Panc1 (cell line): Measurements from ENCODE around the gene CCDC148. TPM values are rescaled to one million over a fixed set of nuclear protein-coding genes. Genes with fewer than 3 reads are reported as not detected.

ENCODE experiments used
- ATAC-seq: fragments of 200-7000 bp; cut with Tn5 transposase; 2 replicates; pipeline ENCODE4 v1.9.1; 2020; ENCODE audit warnings: mild to moderate bottlenecking, moderate library complexity
- Bru-seq: library from RNA; stranded (reverse); fragments of 400-500 nt; gene quantifications from one replicate; lab custom pipeline; 2021; lab: Mats Ljungman, UMichigan
- BruChase-seq, 2 experiments: library from RNA; stranded (reverse); fragments of 400-500 nt; gene quantifications; one replicate each; lab custom pipeline; 2021; lab: Mats Ljungman, UMichigan
- BruUV-seq: library from RNA; stranded (reverse); fragments of 400-500 nt; replicated peaks from 2 replicates; lab custom pipeline; 2021; lab: Mats Ljungman, UMichigan
- CTCF ChIA-PET: fragments of 300-600 bp; sonication (Branson Sonifier 250); formaldehyde crosslinking; loops from one replicate; lab custom pipeline; 2022; ENCODE audit warnings: antibody characterized with exemption; lab: Charles Lee
- POLR2A ChIA-PET: fragments of 300-600 bp; sonication (Branson Sonifier 250); formaldehyde crosslinking; loops from one replicate; lab custom pipeline; 2022; ENCODE audit warnings: antibody characterized with exemption; lab: Charles Lee
- DNase-seq: peaks from one replicate; pipeline ENCODE4 v3.0.0-alpha.2; 2010; ENCODE audit warnings: low read depth, low spot score
- H3K27ac ChIP-seq: 2 replicates; pipeline ENCODE4 v1.5.1; 2011; ENCODE audit warnings: mild to moderate bottlenecking, low read length, inconsistent platforms
- H3K27me3 ChIP-seq: fragments of 200-500 bp; sonication (Bioruptor generic); 2 replicates; pipeline ENCODE4 v1.6.0; 2014; ENCODE audit warnings: low read length, inconsistent platforms; ENCODE audit not compliant: control insufficient read depth, insufficient read depth
- H3K36me3 ChIP-seq: fragments of 200-500 bp; sonication (Bioruptor generic); 2 replicates; pipeline ENCODE4 v1.5.1; 2014; ENCODE audit warnings: inconsistent platforms, mild to moderate bottlenecking, low read length, moderate library complexity; ENCODE audit not compliant: control insufficient read depth, insufficient read depth
- H3K4me1 ChIP-seq: 2 replicates; pipeline ENCODE4 v1.5.1; 2011; ENCODE audit warnings: inconsistent platforms, mild to moderate bottlenecking, low read length, moderate library complexity; ENCODE audit not compliant: control insufficient read depth, insufficient read depth
- H3K4me3 ChIP-seq, 2 experiments: 2 replicates each; pipeline ENCODE4 v1.5.1; 2011 to 2012; ENCODE audit warnings: low read depth in 2 of 2, low read length in 2 of 2, mild to moderate bottlenecking in 2 of 2, inconsistent platforms in 1 of 2, moderate library complexity in 1 of 2
- H3K9me3 ChIP-seq: fragments of 200-500 bp; sonication (Bioruptor generic); 2 replicates; pipeline ENCODE4 v1.5.1; 2014; ENCODE audit warnings: low read depth, mild to moderate bottlenecking, inconsistent platforms, low read length, moderate library complexity; ENCODE audit not compliant: control insufficient read depth, insufficient read depth
- POLR2AphosphoS5 ChIP-seq: IDR thresholded peaks from 2 replicates; pipeline ENCODE4 v1.6.1; 2012; ENCODE audit warnings: mild to moderate bottlenecking, low read depth, low read length, moderate library complexity
- SIN3A ChIP-seq: IDR thresholded peaks from 2 replicates; pipeline ENCODE4 v1.6.1; 2012; ENCODE audit warnings: low read depth, mild to moderate bottlenecking, low read length, moderate library complexity, borderline replicate concordance; ENCODE audit not compliant: insufficient read depth
- TCF7L2 ChIP-seq: IDR thresholded peaks from 2 replicates; pipeline ENCODE4 v1.6.1; 2011; ENCODE audit warnings: mild to moderate bottlenecking, low read depth, low read length, inconsistent platforms
- in situ Hi-C: cut with HindIII; loops from 2 replicates; pipeline ENCODE4 v1.10.0; 2016; ENCODE audit warnings: low sequenced_read_pairs, low pct_unique_long_range_greater_than_20kb
- intact Hi-C: fragments of 100-400 bp; cut with micrococcal nuclease; formaldehyde crosslinking; loops from one replicate; pipeline ENCODE4 v1.10.0; 2022; ENCODE audit not compliant: unreplicated experiment
- long read RNA-seq: library from polyadenylated mRNA; unstranded; transcript quantifications from one replicate; pipeline ENCODE4 v2.0.0, GENCODE V29; 2021; ENCODE audit not compliant: unreplicated experiment
- polyA plus RNA-seq: library from polyadenylated mRNA; unstranded; fragments of >200 nt; gene quantifications from one replicate; pipeline ENCODE4 v1.2.1, GENCODE V29; 2012; ENCODE audit warnings: missing spikeins; ENCODE audit not compliant: insufficient read length
- total RNA-seq: library from RNA; stranded (reverse); gene quantifications from one replicate; pipeline ENCODE4 v1.2.1, GENCODE V29; 2021; ENCODE audit not compliant: unreplicated experiment
- TF ChIP-seq, protein P1 (sequence below): fragments of 450-650 bp; IDR thresholded peaks from 2 replicates; pipeline ENCODE4 v1.5.1; 2017; ENCODE audit warnings: mild to moderate bottlenecking
- TF ChIP-seq, protein P2 (sequence below), 2 experiments: IDR thresholded peaks; 2 replicates each; pipeline ENCODE4 v1.6.1; 2011 to 2012; ENCODE audit warnings: low read depth in 2 of 2, control low read depth in 1 of 2, low read length in 1 of 2, mild to moderate bottlenecking in 1 of 2, moderate library complexity in 1 of 2; ENCODE audit not compliant: insufficient read depth in 1 of 2

CCDC148 gene
- 0.92 TPM for total RNA-seq
- 0.19 TPM for polyA plus RNA-seq
- percentile 29 among the genes with signal in this experiment for Bru-seq, nascent RNA
- percentile 36 among the genes with signal in this experiment for BruChase-seq, experiment 1, labeled RNA remaining after a 2-hour chase
- BruChase-seq, experiment 2, labeled RNA remaining after a 6-hour chase: percentile 36 among the genes with signal in this experiment
- long read RNA-seq, partial matches to known transcripts: 0 of 1 reads
- long read RNA-seq, other reads (novel, unspliced or antisense): 1 of 1 reads

DNA sequence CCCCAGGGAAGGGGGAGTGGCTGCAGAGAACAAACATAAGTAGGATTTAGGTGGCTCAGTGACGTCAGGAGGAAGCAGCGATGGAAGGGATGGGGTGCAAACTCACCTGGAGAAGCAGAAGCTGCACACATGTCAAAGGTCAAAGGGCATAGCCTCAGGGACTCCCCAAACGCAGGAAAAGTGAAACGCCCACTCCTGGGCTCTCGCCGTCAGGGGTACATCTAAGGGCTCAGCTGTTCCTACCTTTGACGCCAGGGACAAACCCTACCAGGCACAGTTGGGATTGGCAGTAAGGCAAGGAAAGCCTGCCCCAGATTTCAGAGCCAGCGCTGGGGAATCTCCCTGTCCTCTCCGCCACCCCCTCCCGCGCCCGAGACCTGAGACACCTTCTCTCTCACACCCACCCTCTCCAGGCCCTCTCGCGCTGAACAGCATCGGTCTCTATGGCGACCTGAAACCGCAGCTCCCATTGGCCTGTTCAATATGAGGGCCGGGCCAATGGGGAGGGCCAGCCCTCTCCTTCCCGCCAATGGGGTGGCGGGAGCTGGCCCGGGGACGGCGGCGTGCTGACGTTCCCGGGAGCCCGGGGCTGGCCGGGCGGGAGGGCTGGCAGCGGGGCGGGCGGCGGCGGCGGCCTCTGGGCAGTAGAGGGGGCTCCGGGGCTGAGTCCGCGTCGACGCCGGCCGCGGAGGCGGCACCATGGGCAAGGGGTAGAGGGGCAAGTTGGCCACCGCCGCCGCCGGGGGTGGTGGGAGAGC, at the start of gene CCDC148, which contains the start of gene PKP4:
Gene CCDC148 (minus strand): TSS at position 445 of the 758 bp plus-strand sequence. CDS start 314 bp downstream, at position 131.
Gene PKP4 (plus strand): TSS at position 644 of the 758 bp plus-strand sequence. CDS start 76,233 bp downstream, outside the sequence.
- TF ChIP-seq SIN3A (peak; percentile 85; the same call in 1 of the 2 replicates), TCF7L2 (no peak), POLR2AphosphoS5 (peak; percentile 57; the same call in 1 of the 2 replicates)
- TF ChIP-seq, protein P1, sequence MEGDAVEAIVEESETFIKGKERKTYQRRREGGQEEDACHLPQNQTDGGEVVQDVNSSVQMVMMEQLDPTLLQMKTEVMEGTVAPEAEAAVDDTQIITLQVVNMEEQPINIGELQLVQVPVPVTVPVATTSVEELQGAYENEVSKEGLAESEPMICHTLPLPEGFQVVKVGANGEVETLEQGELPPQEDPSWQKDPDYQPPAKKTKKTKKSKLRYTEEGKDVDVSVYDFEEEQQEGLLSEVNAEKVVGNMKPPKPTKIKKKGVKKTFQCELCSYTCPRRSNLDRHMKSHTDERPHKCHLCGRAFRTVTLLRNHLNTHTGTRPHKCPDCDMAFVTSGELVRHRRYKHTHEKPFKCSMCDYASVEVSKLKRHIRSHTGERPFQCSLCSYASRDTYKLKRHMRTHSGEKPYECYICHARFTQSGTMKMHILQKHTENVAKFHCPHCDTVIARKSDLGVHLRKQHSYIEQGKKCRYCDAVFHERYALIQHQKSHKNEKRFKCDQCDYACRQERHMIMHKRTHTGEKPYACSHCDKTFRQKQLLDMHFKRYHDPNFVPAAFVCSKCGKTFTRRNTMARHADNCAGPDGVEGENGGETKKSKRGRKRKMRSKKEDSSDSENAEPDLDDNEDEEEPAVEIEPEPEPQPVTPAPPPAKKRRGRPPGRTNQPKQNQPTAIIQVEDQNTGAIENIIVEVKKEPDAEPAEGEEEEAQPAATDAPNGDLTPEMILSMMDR: peak; percentile 45
- intact Hi-C loops (loop anchor here (5.0 kb wide), 1 partner anchor 424 kb away; no protein-coding TSS in a partner anchor), in situ Hi-C loops (no loop called here)
- DNase-seq: no peak
- H3K4me3 ChIP-seq: peak within 1 kb of the TSS; percentile 89 to 93
- H3K36me3 ChIP-seq: no peaks in the 10 kb centered on the region
- H3K4me1 ChIP-seq: peaks cover 22% of the 10 kb centered on the region
- H3K9me3 ChIP-seq: no peaks in the 10 kb centered on the region
- no peaks in the 10 kb centered on the region for H3K27me3 ChIP-seq
- ChIA-PET CTCF (interaction anchor here (0.6 kb wide), 4 partner anchors 28 to 218 kb away, joined by 3 to 13 read pairs (median 7); no protein-coding TSS in a partner anchor), POLR2A (interaction anchor here (0.6 to 0.7 kb wide), 4 partner anchors 32 to 585 kb away, joined by 3 to 6 read pairs (median 6); no protein-coding TSS in a partner anchor)
- BruUV-seq: no TSS peak
- ATAC-seq: peak; percentile 94
- H3K27ac ChIP-seq: peak within 1 kb of the TSS; percentile 79

DNA sequence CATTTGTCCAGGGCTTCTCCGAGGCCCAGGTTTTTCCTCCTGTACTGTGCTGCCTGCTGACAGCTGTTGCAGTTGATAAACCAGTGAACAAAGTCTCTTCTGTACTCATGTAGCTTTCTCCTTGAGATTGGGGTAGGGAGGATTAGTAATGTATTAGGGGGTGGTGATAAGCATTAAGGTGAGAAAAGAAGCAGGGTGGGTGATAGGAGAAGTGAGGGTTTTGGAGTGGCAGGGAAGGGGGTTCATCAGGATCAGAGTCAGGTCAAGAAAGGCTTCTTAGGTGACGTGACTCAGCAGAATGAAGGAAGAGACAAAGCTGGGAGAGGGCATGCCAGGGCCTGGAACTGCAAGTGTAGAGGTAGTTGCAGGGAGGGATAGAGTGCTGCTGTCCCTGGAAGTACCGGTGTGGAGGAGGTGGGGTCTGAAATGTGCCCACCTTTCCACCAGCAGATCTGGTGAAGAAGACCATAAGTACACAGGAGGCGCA, 48.9 kb upstream of the CCDC148 start:
- BruUV-seq: no TSS peak
- ChIA-PET CTCF (no interaction called here), POLR2A (no interaction called here)
- H3K4me1 ChIP-seq: peaks cover 53% of the 10 kb centered on the region
- DNase-seq: no peak
- H3K4me3 ChIP-seq: no peak overlapping the region
- H3K27ac ChIP-seq: peak overlapping the region; percentile 36
- no peaks in the 10 kb centered on the region for H3K27me3 ChIP-seq
- TF ChIP-seq POLR2AphosphoS5 (no peak), TCF7L2 (no peak), SIN3A (no peak)
- TF ChIP-seq, protein P2, sequence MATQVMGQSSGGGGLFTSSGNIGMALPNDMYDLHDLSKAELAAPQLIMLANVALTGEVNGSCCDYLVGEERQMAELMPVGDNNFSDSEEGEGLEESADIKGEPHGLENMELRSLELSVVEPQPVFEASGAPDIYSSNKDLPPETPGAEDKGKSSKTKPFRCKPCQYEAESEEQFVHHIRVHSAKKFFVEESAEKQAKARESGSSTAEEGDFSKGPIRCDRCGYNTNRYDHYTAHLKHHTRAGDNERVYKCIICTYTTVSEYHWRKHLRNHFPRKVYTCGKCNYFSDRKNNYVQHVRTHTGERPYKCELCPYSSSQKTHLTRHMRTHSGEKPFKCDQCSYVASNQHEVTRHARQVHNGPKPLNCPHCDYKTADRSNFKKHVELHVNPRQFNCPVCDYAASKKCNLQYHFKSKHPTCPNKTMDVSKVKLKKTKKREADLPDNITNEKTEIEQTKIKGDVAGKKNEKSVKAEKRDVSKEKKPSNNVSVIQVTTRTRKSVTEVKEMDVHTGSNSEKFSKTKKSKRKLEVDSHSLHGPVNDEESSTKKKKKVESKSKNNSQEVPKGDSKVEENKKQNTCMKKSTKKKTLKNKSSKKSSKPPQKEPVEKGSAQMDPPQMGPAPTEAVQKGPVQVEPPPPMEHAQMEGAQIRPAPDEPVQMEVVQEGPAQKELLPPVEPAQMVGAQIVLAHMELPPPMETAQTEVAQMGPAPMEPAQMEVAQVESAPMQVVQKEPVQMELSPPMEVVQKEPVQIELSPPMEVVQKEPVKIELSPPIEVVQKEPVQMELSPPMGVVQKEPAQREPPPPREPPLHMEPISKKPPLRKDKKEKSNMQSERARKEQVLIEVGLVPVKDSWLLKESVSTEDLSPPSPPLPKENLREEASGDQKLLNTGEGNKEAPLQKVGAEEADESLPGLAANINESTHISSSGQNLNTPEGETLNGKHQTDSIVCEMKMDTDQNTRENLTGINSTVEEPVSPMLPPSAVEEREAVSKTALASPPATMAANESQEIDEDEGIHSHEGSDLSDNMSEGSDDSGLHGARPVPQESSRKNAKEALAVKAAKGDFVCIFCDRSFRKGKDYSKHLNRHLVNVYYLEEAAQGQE (IDR thresholded peaks at IDR 0.05; ENCODE audit: insufficient read depth in 1 of 2, low read depth in 2 of 2, low read length in 1 of 2): no peak
- TF ChIP-seq, protein P1: no peak
- no peaks in the 10 kb centered on the region for H3K36me3 ChIP-seq
- intact Hi-C loops (no loop called here), in situ Hi-C loops (no loop called here)
- no peak for ATAC-seq
- H3K9me3 ChIP-seq: no peaks in the 10 kb centered on the region
